ENCODE results near the gene CCDC86.

The CCDC86 gene

DNA sequence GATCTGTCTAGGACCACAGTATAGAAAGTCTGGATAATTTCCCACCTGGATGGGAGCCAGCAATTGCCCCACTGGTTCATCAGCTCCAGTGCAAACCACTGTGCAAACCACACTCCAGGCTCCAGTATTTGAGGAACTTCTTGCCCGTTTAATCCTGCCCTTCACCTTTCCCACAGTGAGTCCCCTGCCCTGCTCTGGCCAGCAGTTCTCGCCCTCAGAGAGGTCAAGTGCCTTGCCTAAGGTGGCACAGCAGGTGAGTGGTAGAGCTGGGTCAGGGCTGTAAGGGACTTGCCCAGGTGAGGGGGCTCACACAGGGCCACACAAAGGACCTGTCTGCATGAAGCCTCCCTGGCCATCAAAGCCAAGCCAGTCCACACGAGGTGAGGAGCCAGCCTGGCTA, 32.7 kb upstream of the CCDC86 start:
- ATAC-seq, result no peak
- TF ChIP-seq ESRRG (CRISPR knock-in tag; IDR thresholded peaks at IDR 0.05) (no peak), ARNTL (CRISPR knock-in tag; IDR thresholded peaks at IDR 0.05; ENCODE audit: borderline replicate concordance, low read depth) (no peak), TOX (CRISPR knock-in tag; IDR thresholded peaks at IDR 0.05; ENCODE audit: borderline replicate concordance) (no peak), ISL1 (CRISPR knock-in tag; IDR thresholded peaks at IDR 0.05) (no peak), ZFP30 (CRISPR knock-in tag; IDR thresholded peaks at IDR 0.05) (no peak), ZC3H10 (CRISPR knock-in tag; IDR thresholded peaks at IDR 0.05) (no peak), ZFP3 (CRISPR knock-in tag; IDR thresholded peaks at IDR 0.05) (no peak), CSDC2 (CRISPR knock-in tag; IDR thresholded peaks at IDR 0.05) (no peak), OSR1 (CRISPR knock-in tag; IDR thresholded peaks at IDR 0.05) (no peak), TCF4 (CRISPR knock-in tag; IDR thresholded peaks at IDR 0.05; ENCODE audit: borderline replicate concordance) (no peak), ZNF70 (CRISPR knock-in tag; IDR thresholded peaks at IDR 0.05) (no peak), ZNF8 (CRISPR knock-in tag; IDR thresholded peaks at IDR 0.05) (no peak), BACH2 (CRISPR knock-in tag; IDR thresholded peaks at IDR 0.05; ENCODE audit: borderline replicate concordance) (no peak)
- TF ChIP-seq, protein P1, sequence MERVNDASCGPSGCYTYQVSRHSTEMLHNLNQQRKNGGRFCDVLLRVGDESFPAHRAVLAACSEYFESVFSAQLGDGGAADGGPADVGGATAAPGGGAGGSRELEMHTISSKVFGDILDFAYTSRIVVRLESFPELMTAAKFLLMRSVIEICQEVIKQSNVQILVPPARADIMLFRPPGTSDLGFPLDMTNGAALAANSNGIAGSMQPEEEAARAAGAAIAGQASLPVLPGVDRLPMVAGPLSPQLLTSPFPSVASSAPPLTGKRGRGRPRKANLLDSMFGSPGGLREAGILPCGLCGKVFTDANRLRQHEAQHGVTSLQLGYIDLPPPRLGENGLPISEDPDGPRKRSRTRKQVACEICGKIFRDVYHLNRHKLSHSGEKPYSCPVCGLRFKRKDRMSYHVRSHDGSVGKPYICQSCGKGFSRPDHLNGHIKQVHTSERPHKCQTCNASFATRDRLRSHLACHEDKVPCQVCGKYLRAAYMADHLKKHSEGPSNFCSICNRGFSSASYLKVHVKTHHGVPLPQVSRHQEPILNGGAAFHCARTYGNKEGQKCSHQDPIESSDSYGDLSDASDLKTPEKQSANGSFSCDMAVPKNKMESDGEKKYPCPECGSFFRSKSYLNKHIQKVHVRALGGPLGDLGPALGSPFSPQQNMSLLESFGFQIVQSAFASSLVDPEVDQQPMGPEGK (CRISPR knock-in tag; IDR thresholded peaks at IDR 0.05; ENCODE audit: borderline replicate concordance), result no peak
- TF ChIP-seq, protein P2, sequence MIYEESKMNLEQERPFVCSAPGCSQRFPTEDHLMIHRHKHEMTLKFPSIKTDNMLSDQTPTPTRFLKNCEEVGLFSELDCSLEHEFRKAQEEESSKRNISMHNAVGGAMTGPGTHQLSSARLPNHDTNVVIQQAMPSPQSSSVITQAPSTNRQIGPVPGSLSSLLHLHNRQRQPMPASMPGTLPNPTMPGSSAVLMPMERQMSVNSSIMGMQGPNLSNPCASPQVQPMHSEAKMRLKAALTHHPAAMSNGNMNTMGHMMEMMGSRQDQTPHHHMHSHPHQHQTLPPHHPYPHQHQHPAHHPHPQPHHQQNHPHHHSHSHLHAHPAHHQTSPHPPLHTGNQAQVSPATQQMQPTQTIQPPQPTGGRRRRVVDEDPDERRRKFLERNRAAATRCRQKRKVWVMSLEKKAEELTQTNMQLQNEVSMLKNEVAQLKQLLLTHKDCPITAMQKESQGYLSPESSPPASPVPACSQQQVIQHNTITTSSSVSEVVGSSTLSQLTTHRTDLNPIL (CRISPR knock-in tag; IDR thresholded peaks at IDR 0.05; ENCODE audit: low read depth), result no peak
- TF ChIP-seq, protein P3, sequence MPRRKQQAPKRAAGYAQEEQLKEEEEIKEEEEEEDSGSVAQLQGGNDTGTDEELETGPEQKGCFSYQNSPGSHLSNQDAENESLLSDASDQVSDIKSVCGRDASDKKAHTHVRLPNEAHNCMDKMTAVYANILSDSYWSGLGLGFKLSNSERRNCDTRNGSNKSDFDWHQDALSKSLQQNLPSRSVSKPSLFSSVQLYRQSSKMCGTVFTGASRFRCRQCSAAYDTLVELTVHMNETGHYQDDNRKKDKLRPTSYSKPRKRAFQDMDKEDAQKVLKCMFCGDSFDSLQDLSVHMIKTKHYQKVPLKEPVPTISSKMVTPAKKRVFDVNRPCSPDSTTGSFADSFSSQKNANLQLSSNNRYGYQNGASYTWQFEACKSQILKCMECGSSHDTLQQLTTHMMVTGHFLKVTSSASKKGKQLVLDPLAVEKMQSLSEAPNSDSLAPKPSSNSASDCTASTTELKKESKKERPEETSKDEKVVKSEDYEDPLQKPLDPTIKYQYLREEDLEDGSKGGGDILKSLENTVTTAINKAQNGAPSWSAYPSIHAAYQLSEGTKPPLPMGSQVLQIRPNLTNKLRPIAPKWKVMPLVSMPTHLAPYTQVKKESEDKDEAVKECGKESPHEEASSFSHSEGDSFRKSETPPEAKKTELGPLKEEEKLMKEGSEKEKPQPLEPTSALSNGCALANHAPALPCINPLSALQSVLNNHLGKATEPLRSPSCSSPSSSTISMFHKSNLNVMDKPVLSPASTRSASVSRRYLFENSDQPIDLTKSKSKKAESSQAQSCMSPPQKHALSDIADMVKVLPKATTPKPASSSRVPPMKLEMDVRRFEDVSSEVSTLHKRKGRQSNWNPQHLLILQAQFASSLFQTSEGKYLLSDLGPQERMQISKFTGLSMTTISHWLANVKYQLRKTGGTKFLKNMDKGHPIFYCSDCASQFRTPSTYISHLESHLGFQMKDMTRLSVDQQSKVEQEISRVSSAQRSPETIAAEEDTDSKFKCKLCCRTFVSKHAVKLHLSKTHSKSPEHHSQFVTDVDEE (CRISPR knock-in tag; IDR thresholded peaks at IDR 0.05), result no peak
- TF ChIP-seq, protein P4, sequence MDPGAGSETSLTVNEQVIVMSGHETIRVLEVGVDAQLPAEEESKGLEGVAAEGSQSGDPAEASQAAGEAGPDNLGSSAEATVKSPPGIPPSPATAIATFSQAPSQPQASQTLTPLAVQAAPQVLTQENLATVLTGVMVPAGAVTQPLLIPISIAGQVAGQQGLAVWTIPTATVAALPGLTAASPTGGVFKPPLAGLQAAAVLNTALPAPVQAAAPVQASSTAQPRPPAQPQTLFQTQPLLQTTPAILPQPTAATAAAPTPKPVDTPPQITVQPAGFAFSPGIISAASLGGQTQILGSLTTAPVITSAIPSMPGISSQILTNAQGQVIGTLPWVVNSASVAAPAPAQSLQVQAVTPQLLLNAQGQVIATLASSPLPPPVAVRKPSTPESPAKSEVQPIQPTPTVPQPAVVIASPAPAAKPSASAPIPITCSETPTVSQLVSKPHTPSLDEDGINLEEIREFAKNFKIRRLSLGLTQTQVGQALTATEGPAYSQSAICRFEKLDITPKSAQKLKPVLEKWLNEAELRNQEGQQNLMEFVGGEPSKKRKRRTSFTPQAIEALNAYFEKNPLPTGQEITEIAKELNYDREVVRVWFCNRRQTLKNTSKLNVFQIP (CRISPR knock-in tag; IDR thresholded peaks at IDR 0.05; ENCODE audit: borderline replicate concordance, low read depth), result no peak
- TF ChIP-seq, protein P5, sequence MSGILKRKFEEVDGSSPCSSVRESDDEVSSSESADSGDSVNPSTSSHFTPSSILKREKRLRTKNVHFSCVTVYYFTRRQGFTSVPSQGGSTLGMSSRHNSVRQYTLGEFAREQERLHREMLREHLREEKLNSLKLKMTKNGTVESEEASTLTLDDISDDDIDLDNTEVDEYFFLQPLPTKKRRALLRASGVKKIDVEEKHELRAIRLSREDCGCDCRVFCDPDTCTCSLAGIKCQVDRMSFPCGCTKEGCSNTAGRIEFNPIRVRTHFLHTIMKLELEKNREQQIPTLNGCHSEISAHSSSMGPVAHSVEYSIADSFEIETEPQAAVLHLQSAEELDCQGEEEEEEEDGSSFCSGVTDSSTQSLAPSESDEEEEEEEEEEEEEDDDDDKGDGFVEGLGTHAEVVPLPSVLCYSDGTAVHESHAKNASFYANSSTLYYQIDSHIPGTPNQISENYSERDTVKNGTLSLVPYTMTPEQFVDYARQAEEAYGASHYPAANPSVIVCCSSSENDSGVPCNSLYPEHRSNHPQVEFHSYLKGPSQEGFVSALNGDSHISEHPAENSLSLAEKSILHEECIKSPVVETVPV (CRISPR knock-in tag; IDR thresholded peaks at IDR 0.05), result no peak

DNA sequence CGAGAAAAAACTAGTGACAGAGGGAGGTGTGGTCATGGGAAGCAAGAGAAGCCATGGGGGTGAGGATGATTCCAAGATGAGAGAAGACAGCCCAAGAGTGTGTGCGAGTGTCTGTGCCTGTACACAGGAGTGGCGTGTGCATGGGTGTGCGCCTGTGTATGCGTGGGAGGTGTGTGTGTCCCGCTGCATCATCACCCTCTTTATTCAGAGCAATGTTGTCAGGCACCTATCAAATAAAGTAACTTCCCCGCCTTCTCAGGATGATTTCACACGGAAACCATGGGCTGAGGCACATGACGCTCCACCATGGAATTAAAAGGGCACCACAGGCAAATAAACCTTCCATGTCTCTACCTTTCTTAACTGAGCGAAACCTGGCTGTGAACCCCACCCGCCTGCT, 32.2 kb upstream of the CCDC86 start:
- no peak for ATAC-seq
- no peak for TF ChIP-seq ISL1 (CRISPR knock-in tag; IDR thresholded peaks at IDR 0.05)
- no peak for TF ChIP-seq ZFP3 (CRISPR knock-in tag; IDR thresholded peaks at IDR 0.05)
- TF ChIP-seq, protein P1 (CRISPR knock-in tag; IDR thresholded peaks at IDR 0.05; ENCODE audit: borderline replicate concordance), result no peak
- no peak for TF ChIP-seq ZFP30 (CRISPR knock-in tag; IDR thresholded peaks at IDR 0.05)
- TF ChIP-seq, protein P5 (CRISPR knock-in tag; IDR thresholded peaks at IDR 0.05), result no peak
- TF ChIP-seq CSDC2 (CRISPR knock-in tag; IDR thresholded peaks at IDR 0.05), result no peak
- no peak for TF ChIP-seq ZNF8 (CRISPR knock-in tag; IDR thresholded peaks at IDR 0.05)
- TF ChIP-seq GLIS3 (CRISPR knock-in tag; IDR thresholded peaks at IDR 0.05), result no peak
- TF ChIP-seq ZC3H10 (CRISPR knock-in tag; IDR thresholded peaks at IDR 0.05), result no peak
- no peak for TF ChIP-seq ZNF70 (CRISPR knock-in tag; IDR thresholded peaks at IDR 0.05)
- no peak for TF ChIP-seq ZNF565 (CRISPR knock-in tag; conservative IDR thresholded peaks at IDR 0.05; ENCODE audit: low read depth)
- TF ChIP-seq, protein P3 (CRISPR knock-in tag; IDR thresholded peaks at IDR 0.05), result no peak
- no peak for TF ChIP-seq OSR1 (CRISPR knock-in tag; IDR thresholded peaks at IDR 0.05)
- no peak for TF ChIP-seq SNAI2 (CRISPR knock-in tag; IDR thresholded peaks at IDR 0.05)
- TF ChIP-seq RARB (CRISPR knock-in tag; IDR thresholded peaks at IDR 0.05), result no peak
- TF ChIP-seq, protein P2 (CRISPR knock-in tag; IDR thresholded peaks at IDR 0.05; ENCODE audit: low read depth), result no peak
